RWPE2 (cell line): ENCODE measurements around the gene MAMDC2.
"Not testable (repeated sequence)": the region's sequence is repeated elsewhere in the genome, so short reads cannot be mapped to it uniquely, and the experiment has no call there.

Source experiments
- ATAC-seq: fragments of 200-7000 bp; cut with Tn5 transposase; 3 replicates; pipeline ENCODE4 v1.9.1; 2021; ENCODE audit warnings: low read depth
- DNase-seq: peaks from one replicate; pipeline ENCODE4 v3.0.0-alpha.2; 2020; ENCODE audit warnings: low spot score
- H3K27ac ChIP-seq: fragments of 450-650 bp; 2 replicates; pipeline ENCODE4 v1.5.1; 2017; ENCODE audit warnings: mild to moderate bottlenecking; ENCODE audit not compliant: poor library complexity, severe bottlenecking
- H3K27me3 ChIP-seq: fragments of 250-450 bp; sonication (Bioruptor Pico); 2 replicates; pipeline ENCODE4 v1.5.1; 2021; ENCODE audit warnings: mild to moderate bottlenecking, moderate library complexity; ENCODE audit not compliant: insufficient read depth, poor library complexity, severe bottlenecking
- H3K36me3 ChIP-seq: fragments of 250-450 bp; sonication (Bioruptor Pico); 2 replicates; pipeline ENCODE4 v1.5.1; 2020; ENCODE audit warnings: low read depth, mild to moderate bottlenecking, moderate library complexity
- H3K4me1 ChIP-seq: fragments of 250-450 bp; sonication (Bioruptor Pico); 2 replicates; pipeline ENCODE4 v1.5.1; 2021; ENCODE audit warnings: mild to moderate bottlenecking, moderate library complexity; ENCODE audit not compliant: insufficient read depth, poor library complexity, severe bottlenecking
- H3K4me3 ChIP-seq: fragments of 250-450 bp; sonication (Bioruptor Pico); 2 replicates; pipeline ENCODE4 v1.5.1; 2021; ENCODE audit warnings: mild to moderate bottlenecking, moderate library complexity; ENCODE audit not compliant: severe bottlenecking
- H3K9me3 ChIP-seq: fragments of 250-450 bp; sonication (Bioruptor Pico); 2 replicates; pipeline ENCODE4 v1.5.1; 2021; ENCODE audit warnings: mild to moderate bottlenecking, moderate library complexity; ENCODE audit not compliant: severe bottlenecking
- CTCF ChIP-seq: fragments of 450-650 bp; IDR thresholded peaks from one replicate; pipeline ENCODE4 v1.5.1; 2017; ENCODE audit warnings: mild to moderate bottlenecking, moderate library complexity; ENCODE audit not compliant: poor library complexity, severe bottlenecking

MAMDC2 gene

GRCh38 chr9:70197216-70198044, 153.8 kb downstream of the MAMDC2 start:
- Histone ChIP-seq H3K9me3 (no peaks in the 10 kb centered on the region), H3K27ac (no peak overlapping the region), H3K27me3 (no peaks in the 10 kb centered on the region), H3K36me3 (no peaks in the 10 kb centered on the region), H3K4me1 (peaks cover 5% of the 10 kb centered on the region), H3K4me3 (no peak overlapping the region)
- ATAC-seq = no peak
- no peak for DNase-seq
- no peak for TF ChIP-seq CTCF

- not testable (repeated sequence) for H3K9me3 ChIP-seq, H3K4me3 ChIP-seq, H3K27ac ChIP-seq, ATAC-seq, H3K27me3 ChIP-seq, H3K36me3 ChIP-seq, DNase-seq
- H3K4me1 ChIP-seq = peaks cover 13% of the 10 kb centered on the region
Measured at GRCh38 chr9:70204743-70205142, 161.1 kb downstream of the MAMDC2 start.

GRCh38 chr9:70205366-70206020, 161.8 kb downstream of the MAMDC2 start:
- no peaks in the 10 kb centered on the region for H3K36me3 ChIP-seq
- no peak overlapping the region for H3K4me3 ChIP-seq
- H3K9me3 ChIP-seq = no peaks in the 10 kb centered on the region
- no peaks in the 10 kb centered on the region for H3K27me3 ChIP-seq
- no peak for ATAC-seq
- no peak overlapping the region for H3K27ac ChIP-seq
- peaks cover 13% of the 10 kb centered on the region for H3K4me1 ChIP-seq
- no peak for TF ChIP-seq CTCF
- no peak for DNase-seq

- no peaks in the 10 kb centered on the region for H3K9me3 ChIP-seq
- no peak for TF ChIP-seq CTCF
- H3K4me1 ChIP-seq = no peaks in the 10 kb centered on the region
Measured at GRCh38 chr9:70217029-70217428, 173.4 kb downstream of the MAMDC2 start.

GRCh38 chr9:70218767-70219166, 175.1 kb downstream of the MAMDC2 start:
- no peak; the same call in 2 of the 3 replicates for ATAC-seq

More at GRCh38 chr9:70217029-70217428, 173.4 kb downstream of the MAMDC2 start:
- Histone ChIP-seq H3K4me3 (no peak overlapping the region), H3K27me3 (no peaks in the 10 kb centered on the region), H3K36me3 (no peaks in the 10 kb centered on the region), H3K27ac (no peak overlapping the region)
- no peak for ATAC-seq
- no peak for DNase-seq

More at GRCh38 chr9:70218767-70219166, 175.1 kb downstream of the MAMDC2 start:
- Histone ChIP-seq H3K4me3 (no peak overlapping the region), H3K36me3 (no peaks in the 10 kb centered on the region), H3K27ac (no peak overlapping the region), H3K27me3 (no peaks in the 10 kb centered on the region), H3K9me3 (no peaks in the 10 kb centered on the region), H3K4me1 (no peaks in the 10 kb centered on the region)
- TF ChIP-seq CTCF = no peak
- DNase-seq = no peak
